ENCODE data around the gene TSPYL2.

The TSPYL2 gene

GRCh38 chrX:53080628-53081580, 1.3 kb upstream of the TSPYL2 start:
- no peak for DNase-seq (ENCODE audit: low read depth)

GRCh38 chrX:53082773-53083616, 828 bp downstream of the TSPYL2 start:
- no peak for DNase-seq (ENCODE audit: low read depth)

DNA sequence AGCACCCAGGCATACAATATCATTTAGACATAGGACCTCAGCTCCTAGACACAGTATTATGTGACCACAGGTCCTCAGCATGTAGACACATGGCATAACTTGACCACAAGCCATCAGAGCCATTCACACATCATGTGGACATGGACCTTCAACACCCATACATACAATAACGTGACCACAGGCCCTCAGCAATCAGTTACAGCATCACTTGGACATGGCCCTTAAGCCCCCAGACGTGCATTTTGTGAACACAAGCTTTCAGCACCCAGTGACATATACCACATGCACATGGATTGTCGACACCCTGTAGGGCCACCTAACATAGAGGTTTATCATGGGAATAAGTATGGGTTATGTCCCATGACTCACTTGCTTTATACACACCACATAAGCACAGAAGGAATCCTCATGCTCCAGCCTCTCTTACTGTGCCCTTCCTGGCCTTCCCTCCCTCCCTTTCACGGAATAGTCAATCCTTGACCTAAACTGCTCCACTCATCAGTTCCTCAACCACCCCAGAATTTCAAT, 1.9 kb downstream of the TSPYL2 start:
- DNase-seq (ENCODE audit: low read depth), result no peak

DNA sequence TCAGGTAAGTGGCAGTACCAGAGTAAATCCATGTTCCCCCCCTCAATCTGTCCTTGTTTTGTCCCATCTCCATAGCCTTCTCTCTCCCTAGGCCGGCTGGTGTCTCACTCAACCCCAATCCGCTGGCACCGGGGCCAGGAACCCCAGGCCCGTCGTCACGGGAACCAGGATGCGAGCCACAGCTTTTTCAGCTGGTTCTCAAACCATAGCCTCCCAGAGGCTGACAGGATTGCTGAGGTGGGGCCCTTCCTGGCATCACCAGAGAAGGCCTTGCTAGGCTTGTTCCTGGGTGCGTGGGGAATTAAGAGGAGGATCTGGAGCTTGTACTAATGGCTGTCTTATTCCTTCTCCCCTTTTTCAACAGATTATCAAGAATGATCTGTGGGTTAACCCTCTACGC, 2.7 kb downstream of the TSPYL2 start:
- no peak for DNase-seq (ENCODE audit: low read depth)

- DNase-seq (ENCODE audit: low read depth), result no peak
Observed at GRCh38 chrX:53085661-53086229, 3.6 kb downstream of the TSPYL2 start.

- no peak for DNase-seq (ENCODE audit: low read depth)
Observed at GRCh38 chrX:53086464-53086863, 4.3 kb downstream of the TSPYL2 start.

DNA sequence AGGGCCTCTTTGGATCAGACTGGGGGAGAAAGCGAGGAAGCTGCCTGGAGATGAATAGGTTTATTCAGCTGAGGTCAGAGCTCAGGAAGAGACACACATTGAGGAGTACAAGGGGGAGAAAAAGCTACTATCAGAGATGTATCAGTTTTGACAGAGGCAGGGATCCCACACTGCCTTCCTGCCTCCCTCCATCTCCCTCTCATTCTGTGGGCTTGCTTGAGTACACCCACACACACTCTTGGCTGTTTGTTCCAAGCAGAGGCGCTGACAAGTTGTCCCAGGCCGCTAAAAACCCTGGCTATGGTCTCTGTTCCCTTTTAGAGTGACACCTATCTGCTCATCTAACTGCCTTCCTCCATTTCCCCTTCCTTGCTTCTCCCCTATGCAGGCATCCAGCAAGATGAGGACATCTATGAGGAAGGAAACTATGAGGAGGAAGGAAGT, 5.2 kb downstream of the TSPYL2 start:
- DNase-seq (ENCODE audit: low read depth), result no peak

- DNase-seq (ENCODE audit: low read depth), result peak; percentile 67
Observed at GRCh38 chrX:53088136-53088974, 6.2 kb downstream of the TSPYL2 start.

GRCh38 chrX:53089224-53089842, 7.2 kb downstream of the TSPYL2 start:
- DNase-seq (ENCODE audit: low read depth), result no peak

DNA sequence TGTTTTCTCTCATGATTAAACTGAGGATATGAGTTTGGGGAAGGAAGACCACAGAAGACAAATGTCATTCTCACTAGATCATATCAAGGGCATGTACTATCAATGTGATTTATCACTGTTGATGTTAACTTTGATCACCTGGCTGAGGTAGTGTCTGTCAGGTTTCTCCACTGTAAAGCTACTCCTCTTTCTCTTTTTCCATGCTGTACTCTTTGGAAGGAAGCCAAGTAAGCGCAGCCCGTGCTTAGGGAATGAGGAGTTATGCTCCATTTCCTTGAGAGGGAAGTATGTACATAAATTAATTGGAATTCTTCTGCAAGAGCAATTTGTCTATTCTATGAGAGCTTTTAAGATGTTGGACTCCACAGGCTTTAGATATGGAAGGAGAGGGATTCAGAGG, 7.8 kb downstream of the TSPYL2 start:
- DNase-seq (ENCODE audit: low read depth), result no peak

DNA sequence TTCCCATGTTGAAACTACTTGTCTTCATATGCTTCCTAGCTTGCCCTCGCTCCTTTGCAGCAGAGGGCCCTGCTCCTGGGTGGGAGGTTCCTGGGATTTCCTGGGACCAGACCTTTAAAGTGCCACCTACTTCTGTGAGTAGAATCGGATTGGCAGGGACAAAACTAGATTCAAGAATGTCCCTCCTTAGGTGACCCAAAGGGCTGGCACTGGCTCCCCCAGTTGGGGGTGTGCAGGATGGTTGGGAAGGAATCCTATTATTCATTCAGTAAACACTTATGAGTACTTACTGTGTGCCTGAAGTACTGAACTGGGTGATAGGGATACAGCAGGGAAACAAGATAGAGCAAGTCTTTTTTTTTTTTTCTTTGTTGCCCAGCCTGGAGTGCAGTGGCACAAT, 9.2 kb downstream of the TSPYL2 start:
- DNase-seq (ENCODE audit: low read depth), result no peak

- peak; percentile 49 for DNase-seq (ENCODE audit: low read depth)
Observed at GRCh38 chrX:53093177-53093655, 11.0 kb downstream of the TSPYL2 start.

DNA sequence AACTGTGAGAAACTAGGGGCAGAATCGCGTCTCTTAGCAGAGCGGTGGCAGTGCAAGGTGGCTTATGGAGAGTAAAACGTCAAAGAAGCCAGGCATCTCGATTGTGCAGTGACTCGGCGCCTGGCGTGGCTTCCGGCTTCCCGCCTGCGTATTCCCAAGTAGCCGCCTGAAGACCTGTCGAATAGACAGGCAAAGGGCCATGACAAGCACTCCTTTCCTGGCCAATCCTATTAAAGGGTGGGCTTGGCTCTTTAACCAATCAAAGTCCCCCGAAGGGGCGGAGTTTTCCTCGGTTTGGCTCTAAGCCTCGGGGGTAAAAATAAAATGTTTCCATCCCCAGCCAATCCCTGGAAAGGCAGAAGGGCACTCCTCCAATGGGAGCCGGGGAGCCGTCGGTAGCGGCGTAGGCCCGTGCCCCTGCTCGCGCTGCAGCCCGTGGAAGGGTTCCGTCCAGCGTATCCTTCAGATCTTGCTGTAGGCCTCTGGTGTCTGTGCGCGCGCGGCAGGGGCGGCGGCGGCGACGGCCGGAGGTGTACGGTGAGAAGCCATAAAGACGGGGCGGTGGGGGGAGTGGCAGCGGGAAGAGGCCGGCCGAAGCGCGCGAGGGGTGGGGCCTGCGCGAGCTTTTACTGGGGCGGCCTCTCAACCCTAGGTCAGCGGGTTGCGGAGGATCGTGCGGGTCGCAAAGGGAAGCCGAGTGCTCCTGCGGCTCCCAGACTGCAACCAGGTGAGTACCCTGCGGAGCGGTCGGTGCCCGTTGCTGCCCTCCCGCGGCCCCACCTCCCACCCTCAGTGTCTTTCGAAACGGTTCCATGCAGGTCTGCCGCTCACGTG, 11.8 kb downstream of the TSPYL2 start, which contains the start of gene KANTR:
Gene KANTR (plus strand): TSS at position 395 of the 834 bp plus-strand sequence. CDS start 30,131 bp downstream, outside the sequence.
- DNase-seq (ENCODE audit: low read depth), result peak; percentile 54

- no peak for DNase-seq (ENCODE audit: low read depth)
Observed at GRCh38 chrX:53094582-53094905, 12.4 kb downstream of the TSPYL2 start.

GRCh38 chrX:53095796-53096195, 13.6 kb downstream of the TSPYL2 start:
- no peak for DNase-seq (ENCODE audit: low read depth)

DNA sequence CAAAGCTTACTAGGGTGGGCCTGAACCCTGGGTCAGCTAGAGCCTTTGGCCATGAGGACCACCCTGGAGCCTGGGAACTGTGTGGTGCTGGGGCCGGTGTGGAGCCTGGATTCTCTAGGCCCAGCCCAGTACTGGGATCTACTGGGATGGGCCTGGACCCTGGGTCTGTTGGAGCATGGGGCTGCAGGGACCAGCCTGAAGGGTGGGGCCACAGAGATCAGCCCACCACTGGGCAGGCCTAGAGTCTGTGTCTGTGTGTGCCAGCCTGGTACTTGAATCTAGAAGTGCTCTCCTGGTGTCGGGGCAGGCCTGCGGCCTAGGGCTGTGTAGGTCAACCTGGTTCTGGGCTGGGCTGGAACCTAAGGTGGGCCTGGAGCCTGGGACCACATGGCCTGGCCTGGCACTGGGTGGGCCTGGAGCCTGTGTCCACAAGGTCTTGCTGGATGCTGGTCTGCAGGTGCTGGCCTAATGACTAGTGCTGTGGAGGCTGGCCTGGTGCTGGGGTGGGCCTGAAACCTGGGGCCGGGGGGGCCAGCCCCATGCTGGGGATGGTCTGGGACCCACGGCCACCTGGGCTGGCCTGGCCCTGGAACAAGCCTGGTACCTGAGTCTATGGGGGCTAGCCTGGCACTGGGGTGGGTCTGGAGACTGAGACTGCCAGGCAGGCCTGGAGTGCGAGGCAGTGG, 32.8 kb downstream of the TSPYL2 start:
- DNase-seq (ENCODE audit: low read depth), result no peak

GRCh38 chrX:53115550-53115874, 33.3 kb downstream of the TSPYL2 start:
- no peak for DNase-seq (ENCODE audit: low read depth)

- no peak for DNase-seq (ENCODE audit: low read depth)
Observed at GRCh38 chrX:53116101-53116500, 33.9 kb downstream of the TSPYL2 start.

- DNase-seq (ENCODE audit: low read depth), result no peak
Observed at GRCh38 chrX:53122013-53122412, 39.8 kb downstream of the TSPYL2 start.
